Measurements from ENCODE around the gene CRIP2.

CRIP2 gene

GRCh38 chr14:105465209-105466031, 9.2 kb upstream of the CRIP2 start:
- DNase-seq: no peak

- DNase-seq: no peak
These were observed 7.9 kb upstream of the CRIP2 start for GRCh38 chr14:105466531-105467248.

GRCh38 chr14:105467249-105467941, 7.2 kb upstream of the CRIP2 start:
- no peak for DNase-seq

- no peak for DNase-seq
These were observed 6.6 kb upstream of the CRIP2 start for GRCh38 chr14:105467942-105468471.

DNA sequence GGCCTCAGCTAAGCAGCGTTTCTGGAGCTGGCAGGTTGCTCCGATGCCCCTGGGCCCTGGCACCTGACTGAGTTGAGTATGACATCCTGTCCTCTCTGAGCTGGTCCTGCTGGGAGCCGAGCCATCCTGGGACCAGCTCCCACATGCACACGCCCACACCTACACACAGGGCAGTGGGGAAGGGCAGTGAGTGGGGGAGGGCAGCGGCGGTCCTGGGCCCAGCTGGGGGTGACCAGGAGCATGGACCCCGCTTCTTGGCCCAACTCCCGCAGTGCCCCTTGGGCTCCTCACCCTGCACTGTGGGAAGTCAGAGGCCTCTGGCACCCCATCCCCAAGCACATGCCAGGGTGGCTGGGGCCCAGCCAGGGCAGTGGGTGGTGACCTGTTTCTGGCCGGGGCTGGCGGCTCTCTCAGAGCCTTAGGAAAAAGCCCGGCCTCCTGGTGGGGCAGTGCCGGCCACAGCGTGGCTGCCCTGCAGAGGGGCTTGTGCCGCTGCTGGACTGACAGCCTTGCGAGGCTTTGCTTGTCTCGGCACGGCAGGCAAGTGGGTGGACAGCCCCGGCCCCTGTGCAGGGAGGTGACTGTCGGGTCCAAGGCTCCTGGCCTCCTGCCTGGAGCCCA, 5.9 kb upstream of the CRIP2 start:
- no peak for DNase-seq

DNA sequence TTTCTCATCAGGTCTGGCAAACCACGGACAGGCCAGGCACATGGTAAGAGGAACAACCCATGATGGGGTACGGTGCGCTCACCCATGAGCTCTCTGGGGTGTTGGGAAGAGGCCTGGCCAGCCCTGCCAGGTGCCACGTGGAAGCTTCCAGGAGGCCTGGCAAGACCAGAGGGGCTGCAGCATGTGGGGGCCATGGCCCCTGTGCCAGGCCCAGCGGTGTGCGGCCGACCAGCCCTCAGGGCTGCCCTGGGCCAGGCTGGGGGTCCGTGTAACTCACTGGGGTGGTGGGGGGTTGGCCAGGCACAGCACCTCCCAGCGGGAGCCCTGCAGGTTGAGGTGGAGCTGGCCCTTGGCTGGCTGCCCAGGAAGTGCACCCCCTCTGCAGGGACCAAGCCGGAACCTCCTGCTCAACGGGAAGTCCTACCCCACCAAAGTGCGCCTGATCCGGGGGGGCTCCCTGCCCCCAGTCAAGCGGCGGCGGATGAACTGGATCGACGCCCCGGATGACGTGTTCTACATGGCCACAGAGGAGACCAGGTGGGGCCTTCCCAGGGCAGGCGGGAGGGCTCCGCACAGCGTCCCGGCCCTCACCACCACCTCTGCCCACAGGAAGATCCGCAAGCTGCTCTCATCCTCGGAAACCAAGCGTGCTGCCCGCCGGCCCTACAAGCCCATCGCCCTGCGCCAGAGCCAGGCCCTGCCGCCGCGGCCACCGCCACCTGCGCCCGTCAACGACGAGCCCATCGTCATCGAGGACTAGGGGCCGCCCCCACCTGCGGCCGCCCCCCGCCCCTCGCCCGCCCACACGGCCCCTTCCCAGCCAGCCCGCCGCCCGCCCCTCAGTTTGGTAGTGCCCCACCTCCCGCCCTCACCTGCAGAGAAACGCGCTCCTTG, 4.9 kb upstream of the CRIP2 start:
- DNase-seq: no peak

DNA sequence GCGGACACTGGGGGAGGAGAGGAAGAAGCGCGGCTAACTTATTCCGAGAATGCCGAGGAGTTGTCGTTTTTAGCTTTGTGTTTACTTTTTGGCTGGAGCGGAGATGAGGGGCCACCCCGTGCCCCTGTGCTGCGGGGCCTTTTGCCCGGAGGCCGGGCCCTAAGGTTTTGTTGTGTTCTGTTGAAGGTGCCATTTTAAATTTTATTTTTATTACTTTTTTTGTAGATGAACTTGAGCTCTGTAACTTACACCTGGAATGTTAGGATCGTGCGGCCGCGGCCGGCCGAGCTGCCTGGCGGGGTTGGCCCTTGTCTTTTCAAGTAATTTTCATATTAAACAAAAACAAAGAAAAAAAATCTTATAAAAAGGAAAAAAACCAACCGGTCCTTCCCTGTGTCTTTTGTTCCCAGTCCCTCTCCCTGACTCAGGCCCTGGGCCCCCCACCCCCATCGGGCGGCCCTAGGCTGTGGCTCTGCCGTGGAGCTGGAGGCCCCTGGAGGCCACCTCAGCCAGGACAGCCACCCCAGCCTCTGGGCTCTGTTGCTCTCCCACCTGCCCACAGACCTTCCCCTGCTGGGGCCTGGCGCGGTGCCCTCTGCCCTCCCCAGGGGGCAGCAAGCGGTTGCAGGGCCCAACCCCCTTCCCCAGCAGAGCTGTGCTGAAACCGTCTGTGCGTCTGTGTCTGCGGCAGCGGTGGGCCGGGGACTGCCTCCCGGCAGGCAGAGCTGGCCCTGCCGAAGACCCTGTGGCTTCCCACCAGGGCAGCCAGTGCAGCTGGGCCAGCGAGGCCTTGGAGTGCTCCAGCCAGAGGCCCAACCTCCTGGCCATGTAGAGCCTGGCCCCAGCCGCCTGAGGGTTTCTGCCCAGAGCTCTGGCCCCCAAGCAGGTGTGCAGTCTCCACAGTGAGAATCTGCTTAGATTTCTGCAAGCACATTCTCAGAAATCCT, 4.0 kb upstream of the CRIP2 start:
- no peak for DNase-seq

DNA sequence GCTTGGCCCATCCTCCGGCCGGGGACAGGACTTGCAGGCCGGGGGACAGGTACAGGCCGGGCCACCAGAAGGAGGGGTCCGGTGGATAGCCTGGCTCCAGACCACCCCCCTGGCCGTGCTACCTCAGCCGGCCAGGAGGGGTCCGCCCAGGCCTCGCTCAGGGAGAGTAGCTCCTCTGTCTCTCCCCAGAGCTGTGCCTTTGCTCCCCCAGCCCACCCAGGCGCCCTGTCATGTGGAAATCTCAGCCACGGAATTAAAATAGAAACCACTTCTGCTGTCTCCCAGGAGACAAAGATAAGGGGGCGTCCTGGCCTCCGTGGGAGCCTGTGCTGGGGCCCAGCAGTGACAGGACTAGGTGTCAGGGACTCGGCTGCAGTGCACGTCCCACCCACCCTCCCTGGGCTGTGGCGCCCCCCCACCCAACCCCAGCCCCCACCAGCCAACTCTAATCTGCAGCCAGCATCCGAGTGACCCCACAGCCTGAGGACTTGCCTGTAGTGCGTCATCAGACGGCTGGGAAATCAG, 3.3 kb upstream of the CRIP2 start:
- no peak for DNase-seq

GRCh38 chr14:105471823-105472485, 2.7 kb upstream of the CRIP2 start:
- no peak for DNase-seq

DNA sequence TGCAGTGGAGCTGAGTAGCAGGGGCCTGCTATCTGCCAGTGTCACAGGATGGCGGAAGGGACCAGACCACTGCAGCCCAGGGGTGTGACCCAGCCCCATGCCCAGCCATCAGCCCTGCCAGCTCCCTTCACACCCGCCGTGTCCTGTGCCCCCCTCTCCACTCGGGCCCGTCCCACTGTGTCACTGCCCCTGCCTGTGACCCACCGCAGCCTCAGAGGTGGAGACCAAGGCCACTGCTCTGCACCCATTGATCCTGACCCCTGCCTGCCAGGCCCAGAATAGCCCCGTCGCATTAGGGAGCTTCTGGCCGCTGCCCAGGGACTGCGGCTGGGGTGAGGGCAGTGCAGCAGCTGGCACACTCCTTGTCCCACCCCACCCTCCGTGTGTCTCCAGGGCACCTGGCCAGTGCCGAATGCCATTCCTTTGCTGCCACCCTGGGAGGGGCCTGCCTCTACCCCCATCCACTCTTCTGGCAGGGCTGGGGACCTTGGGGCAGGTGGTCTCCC, 2.1 kb upstream of the CRIP2 start:
- no peak for DNase-seq

GRCh38 chr14:105473033-105473676, 1.5 kb upstream of the CRIP2 start:
- no peak for DNase-seq

DNA sequence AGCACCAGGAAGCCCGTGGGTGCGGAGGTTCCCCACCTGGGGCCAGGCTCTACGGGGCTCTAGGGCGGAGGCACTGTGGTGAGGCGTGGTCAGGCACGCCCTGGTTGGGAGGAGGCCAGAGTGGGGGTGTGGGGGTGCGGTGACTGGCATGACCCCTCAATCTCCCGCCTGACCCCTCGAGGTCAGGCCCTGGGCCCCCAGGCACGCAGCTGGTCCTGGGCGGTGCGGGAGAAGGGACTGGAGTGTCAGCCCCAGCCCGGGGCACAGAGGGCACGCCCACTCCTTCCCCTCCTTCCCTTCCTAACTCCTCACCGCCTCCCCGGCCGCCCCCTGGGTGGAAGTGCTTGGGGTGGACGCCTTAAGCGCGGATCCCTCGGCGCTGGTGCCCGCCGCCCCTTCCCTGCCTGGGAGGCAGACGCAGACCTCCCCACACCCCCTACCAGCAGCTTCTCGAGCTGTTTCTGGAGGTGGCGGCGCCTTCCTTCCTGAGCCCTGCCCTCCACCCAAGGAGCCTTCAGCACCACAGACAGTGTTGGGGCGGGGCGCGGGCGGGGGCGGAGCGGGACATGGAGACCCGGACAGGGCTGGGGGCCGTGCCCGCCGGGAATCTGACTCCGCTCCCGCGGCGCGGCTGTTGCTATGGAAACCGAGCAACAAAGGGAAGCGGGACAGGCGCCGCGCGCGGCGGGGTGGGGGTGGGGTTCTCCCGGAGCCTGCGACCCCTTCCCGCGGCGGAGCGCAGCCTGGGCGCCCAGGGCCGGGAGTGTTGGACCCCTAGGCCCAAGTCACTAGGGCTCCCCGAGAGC, 741 bp upstream of the CRIP2 start:
- peak; percentile 86 for DNase-seq

DNA sequence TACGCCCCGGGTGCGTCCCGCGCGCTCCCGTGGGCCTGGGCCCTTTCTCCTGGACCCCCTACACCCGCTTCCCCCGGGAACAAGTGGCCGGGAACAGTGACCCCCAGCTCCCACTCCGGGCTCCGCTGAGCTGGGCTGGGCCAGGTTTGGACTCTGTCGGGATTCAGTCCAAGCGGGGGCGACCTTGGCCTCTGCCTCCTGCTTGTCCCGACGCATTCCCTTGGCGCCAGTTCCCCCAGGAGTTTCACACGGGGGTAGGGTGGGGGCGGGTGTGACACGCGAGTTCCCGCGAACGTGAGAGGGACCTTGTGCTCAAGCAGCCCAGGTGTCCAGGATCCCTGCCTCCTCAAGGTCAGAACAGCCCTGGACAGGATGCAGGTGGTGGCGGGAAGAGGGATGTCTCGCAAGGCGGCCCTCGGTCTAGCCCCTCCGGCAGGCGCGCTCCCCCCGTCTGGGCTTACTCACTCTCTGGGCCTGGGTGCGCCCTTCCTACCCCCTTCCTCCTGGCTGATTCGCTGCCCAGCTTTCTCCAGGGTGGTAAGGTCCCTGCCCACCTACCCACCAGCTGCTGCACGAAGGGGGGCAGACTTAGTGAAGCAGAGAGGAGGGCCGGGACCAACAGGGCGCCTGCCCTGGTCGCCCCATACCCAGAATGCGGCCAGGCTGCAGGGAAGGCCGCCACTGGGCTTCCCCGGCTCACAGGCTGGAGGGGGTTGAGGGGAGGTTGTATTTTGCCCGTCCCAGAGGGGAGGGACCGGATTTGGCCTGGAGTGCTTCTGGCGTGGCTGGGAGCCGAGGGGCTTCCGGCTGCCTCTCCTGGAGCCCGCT, 862 bp downstream of the CRIP2 start:
- DNase-seq: no peak

- DNase-seq: no peak
These were observed 1.6 kb downstream of the CRIP2 start for GRCh38 chr14:105476097-105476830.

GRCh38 chr14:105476831-105477659, 2.4 kb downstream of the CRIP2 start:
- no peak for DNase-seq

Measured in NCI-H1930 (cell line).